A172 (cell line): ENCODE measurements around the gene BUD13. TPM values are rescaled to one million over a fixed set of nuclear protein-coding genes. Genes with fewer than 3 reads are reported as not detected.
"Not testable (repeated sequence)": the region's sequence is repeated elsewhere in the genome, so short reads cannot be mapped to it uniquely, and the experiment has no call there.

Experiments
- DNase-seq: peaks from one replicate; pipeline ENCODE4 v3.0.0-alpha.2; 2015; ENCODE audit warnings: low spot score
- total RNA-seq: library from RNA; depleted of rRNA; stranded (reverse); fragments of >200 nt; shearing (Covaris generic); gene quantifications from 2 replicates; pipeline ENCODE4 v1.2.3, GENCODE V29; 2014

The BUD13 gene
- total RNA-seq, 1 experiment from 2014 or later = 13.8 TPM

- DNase-seq = no peak
Measured at GRCh38 chr11:116762132-116762531, 10.7 kb downstream of the BUD13 start.

GRCh38 chr11:116756044-116756443 is 16.7 kb downstream of the BUD13 start:
- not testable (repeated sequence) for DNase-seq

DNA sequence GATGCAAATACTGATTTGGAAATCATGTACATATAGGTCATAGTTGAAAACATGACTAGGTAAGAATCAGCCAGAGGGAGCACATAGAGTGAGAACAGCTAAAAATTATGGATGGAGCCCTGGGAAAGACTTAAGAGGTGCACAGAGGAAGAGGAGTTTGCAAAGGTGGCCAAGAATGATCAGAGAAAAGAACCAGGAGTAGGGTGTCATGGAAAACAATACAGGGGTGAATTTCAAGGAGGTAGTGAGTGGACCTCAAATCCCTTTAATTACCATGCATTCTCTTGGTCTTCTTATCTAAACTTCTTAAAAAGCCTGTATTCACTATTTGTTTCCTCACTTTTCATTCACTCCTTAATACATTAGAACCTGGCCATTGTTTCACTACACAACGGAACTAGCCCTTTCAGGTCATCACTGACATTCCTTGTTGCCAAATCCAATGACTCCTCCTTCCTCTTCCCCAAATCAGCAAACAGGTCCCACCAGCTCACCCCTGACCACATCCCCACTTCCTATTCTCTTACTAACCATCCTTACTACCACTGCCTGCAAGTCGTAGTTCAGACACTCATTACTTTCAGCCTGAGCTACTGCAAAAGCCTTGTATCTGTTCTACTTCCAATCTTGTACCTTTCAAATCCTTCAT is 22.6 kb downstream of the BUD13 start:
- no peak for DNase-seq

- DNase-seq = no peak
Measured at GRCh38 chr11:116742104-116742503, 30.7 kb downstream of the BUD13 start.

DNA sequence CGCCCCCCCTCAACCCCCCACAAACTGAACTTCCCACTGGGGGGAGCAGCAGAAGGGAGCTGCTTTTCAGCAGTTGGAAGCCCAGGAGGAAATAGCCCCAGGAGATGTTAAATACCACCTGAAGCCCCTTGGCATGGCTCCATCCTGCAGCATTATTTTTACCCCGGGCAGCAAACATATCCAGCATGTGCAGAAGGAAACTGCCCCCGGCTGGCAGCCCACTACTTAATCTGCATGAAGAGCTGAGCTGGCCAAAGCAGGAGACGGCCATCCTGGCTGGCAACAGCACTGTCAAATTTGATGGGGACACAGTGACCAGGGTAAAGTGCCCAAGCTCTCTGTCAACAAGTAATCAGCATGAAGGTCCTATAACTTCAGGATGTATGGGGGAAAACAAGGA is 32.0 kb downstream of the BUD13 start:
- DNase-seq = no peak

DNA sequence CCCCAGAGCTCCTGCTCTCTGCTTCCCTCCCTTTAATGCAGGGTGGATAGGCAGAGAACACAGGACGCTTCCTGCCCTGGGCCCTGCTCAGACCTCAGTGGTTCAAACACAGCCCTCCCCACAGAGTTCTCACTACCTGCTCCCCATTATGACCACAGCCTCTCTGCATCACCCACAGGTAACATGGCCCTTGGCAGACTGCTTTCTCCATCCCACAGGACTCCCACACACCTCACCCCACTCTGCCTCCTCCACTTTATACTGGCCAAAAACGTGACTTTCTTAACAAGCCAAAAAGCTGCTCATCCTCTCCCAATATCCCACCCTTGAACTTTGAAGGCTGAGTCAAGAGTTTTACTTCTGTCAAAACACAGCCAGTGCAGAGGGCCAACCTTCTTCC is 33.8 kb downstream of the BUD13 start:
- no peak for DNase-seq

DNA sequence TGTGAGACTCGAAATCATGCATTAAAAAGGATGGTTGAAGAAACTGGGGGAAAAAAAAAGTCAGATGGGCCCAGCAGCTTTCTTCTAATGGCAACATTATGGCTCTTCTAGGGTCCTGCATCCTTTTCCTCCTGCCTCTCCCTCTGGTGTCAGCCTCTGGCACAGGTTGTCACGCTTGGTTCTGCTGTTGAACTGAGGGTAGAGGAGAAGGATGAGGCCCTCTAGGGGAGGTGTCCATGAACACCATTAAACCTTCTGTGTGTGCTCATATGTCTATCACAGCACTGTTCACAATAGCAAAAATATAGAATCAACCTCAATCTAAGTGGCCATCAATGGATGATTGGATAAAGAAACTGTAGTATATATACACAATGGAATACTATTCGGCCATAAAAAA is 36.0 kb downstream of the BUD13 start:
- no peak for DNase-seq

DNA sequence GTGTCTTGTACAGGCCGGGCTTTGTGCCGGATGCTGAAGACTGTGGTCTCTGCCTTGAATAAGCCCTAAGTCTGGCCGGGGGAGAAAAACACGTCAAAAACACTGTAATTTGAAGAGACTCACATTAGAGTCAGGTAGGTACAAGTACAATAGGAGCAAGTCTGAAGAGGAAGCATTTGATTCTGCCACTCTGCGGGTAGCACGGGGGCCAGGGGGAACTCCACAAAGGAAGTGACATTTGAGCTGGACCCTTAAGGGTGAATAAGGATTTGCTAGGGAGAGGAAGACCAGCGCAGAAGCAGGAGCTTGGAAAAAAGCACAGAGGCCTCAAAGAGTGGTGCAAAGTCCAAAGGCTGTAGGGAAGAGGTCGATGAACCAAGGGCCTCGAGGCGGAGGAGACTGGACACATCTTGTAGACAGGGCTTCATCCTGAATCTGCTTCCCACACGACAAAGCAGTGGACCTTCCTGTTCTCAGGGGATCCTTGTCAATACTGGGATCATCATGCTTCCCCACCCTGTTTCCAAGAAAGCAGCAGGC is 38.7 kb downstream of the BUD13 start:
- no peak for DNase-seq

- no peak for DNase-seq
Measured at GRCh38 chr11:116733043-116733755, 39.6 kb downstream of the BUD13 start.

- peak; percentile 55 for DNase-seq
Measured at GRCh38 chr11:116732271-116733042, 40.3 kb downstream of the BUD13 start.

- DNase-seq = no peak
Measured at GRCh38 chr11:116731821-116732220, 41.0 kb downstream of the BUD13 start.

DNA sequence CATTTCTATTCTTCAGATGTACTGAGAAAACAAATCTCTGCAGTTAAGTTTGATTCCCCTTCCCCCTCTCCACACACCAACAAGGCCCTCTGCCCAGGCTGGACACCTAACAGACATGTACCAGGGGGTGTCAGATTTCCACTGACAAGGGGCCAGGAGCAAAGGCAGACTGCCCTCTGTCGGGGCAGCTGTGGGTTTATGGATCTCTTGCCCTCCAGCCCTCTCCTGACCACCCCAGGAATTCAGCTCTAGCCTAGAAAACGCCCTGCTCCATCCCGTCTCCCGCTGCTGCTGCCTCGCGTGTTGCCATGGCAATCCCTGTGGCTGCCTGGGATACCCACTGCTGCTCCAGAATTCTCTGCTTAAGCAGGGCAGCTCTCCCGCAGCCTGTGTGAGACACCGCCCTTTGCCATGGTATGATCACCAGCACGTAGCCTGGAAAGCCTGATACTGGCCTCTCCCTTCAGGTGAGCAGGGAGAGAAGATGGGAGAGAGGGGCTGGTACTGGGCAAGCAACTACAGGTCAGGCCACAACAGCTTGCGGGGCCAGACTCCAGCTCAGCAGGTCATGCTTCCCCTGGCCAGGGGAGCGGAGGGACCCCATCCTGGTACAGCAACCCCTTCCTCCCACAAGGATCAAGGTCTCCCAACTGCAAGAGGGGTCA is 41.6 kb downstream of the BUD13 start:
- DNase-seq = no peak

DNA sequence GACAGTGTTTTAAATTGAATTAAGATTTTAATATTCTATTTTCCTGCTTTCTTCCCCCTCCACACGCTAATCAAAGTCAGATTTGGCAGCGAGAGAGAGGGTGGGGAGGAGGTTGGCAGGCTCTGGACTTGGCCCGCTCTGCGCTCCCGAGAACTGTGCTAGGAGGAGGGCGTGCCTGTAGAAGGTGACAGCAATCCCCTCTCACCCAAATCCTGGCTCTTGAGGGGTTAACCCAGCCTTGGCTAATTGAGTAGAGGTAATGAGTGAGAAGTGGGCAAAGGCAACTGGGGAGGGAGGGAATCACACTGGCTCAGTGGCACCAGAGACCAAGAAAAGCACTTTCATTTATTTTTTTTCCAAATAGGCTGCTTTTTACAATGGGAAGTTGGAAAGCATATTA is 42.2 kb downstream of the BUD13 start:
- no peak for DNase-seq

DNA sequence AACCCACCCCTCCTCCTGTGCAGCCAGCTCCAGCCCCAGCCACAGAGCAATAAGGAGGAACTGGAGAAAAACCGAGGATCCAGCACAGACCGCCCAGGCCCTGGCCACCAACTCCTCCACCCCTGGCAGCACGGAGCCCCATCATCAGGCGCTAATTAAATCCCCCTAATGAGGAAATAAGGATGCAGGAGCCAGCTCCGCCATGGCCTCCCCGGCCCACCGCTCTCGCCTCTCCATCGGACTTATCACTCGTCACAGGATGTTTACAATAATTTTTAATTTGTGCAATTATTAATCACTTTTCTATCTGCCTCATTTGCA is 42.6 kb downstream of the BUD13 start:
- no peak for DNase-seq

DNA sequence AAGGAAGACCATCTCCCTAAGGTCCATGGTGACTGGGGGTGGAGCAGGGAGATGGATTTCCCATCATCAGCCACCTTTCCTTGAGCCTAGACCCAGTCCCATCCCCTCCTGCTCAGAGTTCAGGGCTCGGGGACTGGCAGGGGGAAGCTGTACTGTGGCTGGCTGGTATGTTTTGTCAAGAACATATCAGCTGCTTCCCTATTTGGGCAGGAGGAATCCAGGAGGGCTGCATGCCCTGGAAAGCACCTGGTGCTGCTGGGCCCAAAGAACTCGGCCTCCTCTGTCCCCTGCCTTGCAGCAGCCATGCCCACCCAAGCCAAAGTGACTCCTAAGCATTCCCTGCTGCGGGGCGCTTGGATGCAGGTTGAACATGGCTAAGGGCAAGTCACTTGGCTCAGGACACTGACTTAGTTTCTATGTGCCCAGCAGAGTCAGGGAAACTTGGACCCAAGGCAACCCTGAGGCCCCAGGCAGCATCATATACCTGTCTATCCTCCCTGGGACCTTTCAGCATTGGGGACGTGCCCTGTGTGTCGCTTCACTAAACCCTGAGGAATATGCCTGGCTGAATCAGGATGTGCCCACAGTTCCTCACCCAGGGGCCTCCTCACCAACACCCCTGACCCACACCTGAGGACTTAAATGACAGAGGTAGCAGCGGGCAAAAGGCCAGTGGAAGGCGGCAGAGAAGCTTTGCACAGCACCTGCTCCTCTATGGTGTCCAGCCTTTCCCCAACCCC is 43.1 kb downstream of the BUD13 start:
- no peak for DNase-seq

DNA sequence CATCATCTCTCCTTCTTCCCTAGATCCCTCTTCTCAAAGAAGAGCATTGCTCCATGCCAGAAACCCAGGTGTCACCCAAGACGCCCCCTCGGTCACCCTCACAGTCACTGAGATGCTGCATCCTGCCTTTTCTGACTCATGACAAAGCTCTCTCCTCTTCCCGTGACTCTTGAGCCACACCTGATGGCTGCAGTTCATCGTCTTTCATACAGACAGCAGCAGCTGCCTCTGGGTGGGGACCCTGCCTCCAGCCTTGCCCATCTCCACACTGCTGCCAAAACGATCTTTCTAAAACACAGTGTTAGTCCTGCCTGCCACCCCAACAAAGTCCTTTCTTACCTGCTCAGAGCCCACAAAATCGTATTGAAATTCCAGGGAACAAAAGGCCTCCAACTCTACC is 44.8 kb downstream of the BUD13 start:
- DNase-seq = no peak

GRCh38 chr11:116725434-116726221 is 47.2 kb downstream of the BUD13 start:
- DNase-seq = peak; percentile 10

DNA sequence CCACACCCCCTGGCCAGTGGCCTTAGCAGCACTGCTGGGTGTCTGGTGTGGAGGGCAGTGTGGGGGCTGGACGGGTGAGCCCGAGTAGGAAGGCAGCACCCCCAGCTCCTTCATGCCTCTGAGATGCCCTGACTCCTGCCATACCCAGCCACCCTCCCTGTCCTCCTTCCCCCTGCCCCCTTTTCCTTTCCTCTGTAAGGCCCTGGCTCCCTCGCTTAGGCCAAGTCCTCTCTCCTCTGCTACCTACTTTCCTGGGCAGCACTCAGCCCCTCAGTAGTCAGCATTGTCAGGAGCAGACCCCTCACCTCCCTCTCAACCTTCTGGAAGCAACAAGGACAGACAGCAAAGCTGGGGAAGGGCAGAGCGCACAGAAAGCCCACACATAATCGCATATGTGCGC is 48.0 kb downstream of the BUD13 start:
- no peak for DNase-seq

- DNase-seq = no peak
Measured at GRCh38 chr11:116723511-116723910, 49.3 kb downstream of the BUD13 start.

GRCh38 chr11:116721988-116722387 is 50.8 kb downstream of the BUD13 start:
- no peak for DNase-seq

DNA sequence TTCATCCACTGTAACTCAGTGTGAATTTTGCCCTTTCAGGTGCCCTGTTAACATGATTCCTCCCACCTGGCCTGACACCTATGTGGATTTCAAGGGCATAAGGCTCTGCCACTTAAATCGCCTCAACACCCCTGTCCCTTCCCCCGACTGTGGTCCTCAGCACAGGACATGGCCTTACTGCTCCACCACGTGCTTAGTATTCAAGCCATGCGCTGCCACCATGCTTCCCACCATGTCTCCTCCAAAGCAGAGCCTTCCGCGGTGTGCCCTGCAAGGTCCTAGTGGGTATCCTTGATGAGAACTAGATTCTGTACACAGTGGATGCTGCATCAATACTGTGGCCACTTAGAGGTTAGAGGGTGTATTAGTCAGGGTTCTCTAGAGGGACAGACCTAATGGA is 51.9 kb downstream of the BUD13 start:
- DNase-seq = no peak
